Suppressor macrophage treated with lipopolysaccharide for 1 hour (primary cell): ENCODE results near the gene KCTD20.
"Not testable (repeated sequence)": the region's sequence is repeated elsewhere in the genome, so short reads cannot be mapped to it uniquely, and the experiment has no call there.

Source experiments
- DNase-seq, 3 donors: peaks; one replicate each; pipeline ENCODE4 v3.0.0-alpha.2; 2020 to 2022

The KCTD20 gene

GRCh38 chr6:36445621-36446020, 2.8 kb downstream of the KCTD20 start:
- DNase-seq = no peak

- not testable (repeated sequence) for DNase-seq
Measured at GRCh38 chr6:36449173-36449572, 6.4 kb downstream of the KCTD20 start.

GRCh38 chr6:36452897-36453296, 10.1 kb downstream of the KCTD20 start:
- DNase-seq = not testable (repeated sequence)

- DNase-seq = no peak
Measured at GRCh38 chr6:36455486-36456027, 12.8 kb downstream of the KCTD20 start.

- no peak for DNase-seq
Measured at GRCh38 chr6:36459501-36459900, 16.7 kb downstream of the KCTD20 start.

- DNase-seq = no peak
Measured at GRCh38 chr6:36460916-36461315, 18.1 kb downstream of the KCTD20 start.

GRCh38 chr6:36461646-36462045, 18.8 kb downstream of the KCTD20 start:
- DNase-seq = peak in 1 of 3 donors; percentile 11

GRCh38 chr6:36463676-36464075, 20.9 kb downstream of the KCTD20 start:
- no peak for DNase-seq

GRCh38 chr6:36464233-36464632, 21.4 kb downstream of the KCTD20 start:
- no peak for DNase-seq

GRCh38 chr6:36467625-36468024, 24.8 kb downstream of the KCTD20 start:
- DNase-seq = no peak

GRCh38 chr6:36469148-36469661, 26.4 kb downstream of the KCTD20 start:
- DNase-seq = no peak

- no peak for DNase-seq
Measured at GRCh38 chr6:36469946-36470345, 27.1 kb downstream of the KCTD20 start.

GRCh38 chr6:36478051-36478526, 35.3 kb downstream of the KCTD20 start:
- DNase-seq = no peak

- no peak for DNase-seq
Measured at GRCh38 chr6:36479256-36479655, 36.5 kb downstream of the KCTD20 start.

GRCh38 chr6:36483326-36483725, 40.5 kb downstream of the KCTD20 start:
- DNase-seq = not testable (repeated sequence)

- DNase-seq = peak; percentile 15 to 35 (median 30)
Measured at GRCh38 chr6:36484736-36485135, 41.9 kb downstream of the KCTD20 start.

- no peak for DNase-seq
Measured at GRCh38 chr6:36487698-36488097, 44.9 kb downstream of the KCTD20 start.

- no peak for DNase-seq
Measured at GRCh38 chr6:36488221-36488620, 45.4 kb downstream of the KCTD20 start.

GRCh38 chr6:36489426-36489825, 46.6 kb downstream of the KCTD20 start:
- no peak for DNase-seq

GRCh38 chr6:36491378-36491965, 48.7 kb downstream of the KCTD20 start:
- no peak for DNase-seq

GRCh38 chr6:36492092-36492491, 49.3 kb downstream of the KCTD20 start:
- DNase-seq = no peak

- peak; percentile 43 to 67 (median 59) for DNase-seq
Measured at GRCh38 chr6:36492621-36493020, 49.8 kb downstream of the KCTD20 start.

- DNase-seq = peak in 2 of 3 donors; percentile 7 to 12
Measured at GRCh38 chr6:36493319-36493718, 50.5 kb downstream of the KCTD20 start.

- DNase-seq = peak; percentile 66 to 84 (median 80)
Measured at GRCh38 chr6:36493859-36494258, 51.1 kb downstream of the KCTD20 start.

- no peak for DNase-seq
Measured at GRCh38 chr6:36495086-36495485, 52.3 kb downstream of the KCTD20 start.
